MM.1S (cell line): ENCODE results near the gene BRME1.

ENCODE experiments used
- DNase-seq: peaks from one replicate; pipeline ENCODE4 v3.0.0-alpha.2; 2015
- H2AFZ ChIP-seq: fragments of 300-600 bp; sonication (generic); 2 replicates; pipeline ENCODE4 v1.6.0; 2016; ENCODE audit warnings: antibody characterized with exemption, low read length
- H3F3A ChIP-seq: fragments of 300-600 bp; sonication (generic); 2 replicates; pipeline ENCODE4 v1.6.1; 2016; ENCODE audit warnings: mild to moderate bottlenecking, antibody characterized with exemption, low read length, moderate library complexity, mixed read lengths; ENCODE audit not compliant: insufficient read depth
- H3K27ac ChIP-seq: fragments of 300-600 bp; sonication (generic); 2 replicates; pipeline ENCODE4 v1.5.1; 2016; ENCODE audit warnings: mild to moderate bottlenecking, low read length
- H3K27me3 ChIP-seq: fragments of 300-600 bp; sonication (generic); replicated peaks from 2 replicates; pipeline ENCODE4 v1.6.0; 2016; ENCODE audit warnings: low read length; ENCODE audit not compliant: insufficient read depth
- H3K36me3 ChIP-seq: fragments of 300-600 bp; sonication (generic); replicated peaks from 2 replicates; pipeline ENCODE4 v1.6.1; 2016; ENCODE audit warnings: mild to moderate bottlenecking, low read length, mixed read lengths; ENCODE audit not compliant: insufficient read depth
- H3K4me1 ChIP-seq: fragments of 300-600 bp; sonication (generic); 2 replicates; pipeline ENCODE4 v1.6.1; 2016; ENCODE audit warnings: low read length, mixed read lengths
- H3K4me2 ChIP-seq: fragments of 300-600 bp; sonication (generic); 2 replicates; pipeline ENCODE4 v1.6.0; 2016; ENCODE audit warnings: low read depth, low read length
- H3K4me3 ChIP-seq: fragments of 300-600 bp; sonication (generic); 2 replicates; pipeline ENCODE4 v1.5.1; 2016; ENCODE audit warnings: low read length, mixed read lengths
- H3K79me2 ChIP-seq: fragments of 300-600 bp; sonication (generic); 2 replicates; pipeline ENCODE4 v1.6.1; 2016; ENCODE audit warnings: mixed run types, low read length, mixed read lengths
- H3K9ac ChIP-seq: fragments of 300-600 bp; sonication (generic); 2 replicates; pipeline ENCODE4 v1.6.1; 2016; ENCODE audit warnings: low read length, mixed read lengths
- H3K9me2 ChIP-seq: fragments of 300-600 bp; sonication (generic); replicated peaks from 2 replicates; pipeline ENCODE4 v1.6.1; 2016; ENCODE audit warnings: mild to moderate bottlenecking, low read length, mixed read lengths; ENCODE audit not compliant: insufficient read depth
- H3K9me3 ChIP-seq: fragments of 300-600 bp; sonication (generic); replicated peaks from 2 replicates; pipeline ENCODE4 v1.6.1; 2016; ENCODE audit warnings: mild to moderate bottlenecking, low read length, mixed read lengths; ENCODE audit not compliant: insufficient read depth
- H4K20me1 ChIP-seq: fragments of 300-600 bp; sonication (generic); 2 replicates; pipeline ENCODE4 v1.6.1; 2016; ENCODE audit warnings: mild to moderate bottlenecking, low read length, moderate library complexity, mixed read lengths; ENCODE audit not compliant: insufficient read depth
- CTCF ChIP-seq: fragments of 300-600 bp; sonication (generic); IDR thresholded peaks from 2 replicates; pipeline ENCODE4 v1.5.1; 2016; ENCODE audit warnings: antibody characterized with exemption, low read length, mixed read lengths
- EZH2 ChIP-seq: fragments of 300-600 bp; sonication (generic); optimal IDR thresholded peaks from 2 replicates; pipeline ENCODE3; 2017; ENCODE audit warnings: low read depth, mild to moderate bottlenecking, antibody characterized with exemption, low read length, mixed read lengths
- EZH2phosphoT487 ChIP-seq: fragments of 300-600 bp; sonication (generic); IDR thresholded peaks from 2 replicates; pipeline ENCODE4 v1.6.1; 2018; ENCODE audit warnings: antibody characterized with exemption, low read length

Gene BRME1

GRCh38 chr19:13930402-13930801, 24.5 kb upstream of the BRME1 start:
- no peak overlapping the region for H3K9ac ChIP-seq
- H3K9me3 ChIP-seq: no peaks in the 10 kb centered on the region
- H3K4me3 ChIP-seq: no peak overlapping the region
- no peaks in the 10 kb centered on the region for H3K79me2 ChIP-seq
- no peaks in the 10 kb centered on the region for H3K4me1 ChIP-seq
- H3K9me2 ChIP-seq: no peaks in the 10 kb centered on the region
- no peaks in the 10 kb centered on the region for H3K27me3 ChIP-seq
- no peaks in the 10 kb centered on the region for H3F3A ChIP-seq
- TF ChIP-seq CTCF (no peak), EZH2 (no peak), EZH2phosphoT487 (no peak)
- no peaks in the 10 kb centered on the region for H4K20me1 ChIP-seq
- H3K27ac ChIP-seq: no peak overlapping the region
- no peaks in the 10 kb centered on the region for H3K36me3 ChIP-seq
- no peak for DNase-seq
- no peak overlapping the region for H3K4me2 ChIP-seq
- H2AFZ ChIP-seq: no peak overlapping the region

- Histone ChIP-seq H3K27ac (no peak overlapping the region), H3K9ac (no peak overlapping the region)
- TF ChIP-seq CTCF (no peak), EZH2phosphoT487 (no peak)
Measured at GRCh38 chr19:13929956-13930355, 24.0 kb upstream of the BRME1 start.

GRCh38 chr19:13929340-13929739, 23.4 kb upstream of the BRME1 start:
- Histone ChIP-seq H3K79me2 (no peaks in the 10 kb centered on the region), H3K4me2 (no peak overlapping the region), H3K9me3 (no peaks in the 10 kb centered on the region), H3K9ac (no peak overlapping the region), H3K4me1 (no peaks in the 10 kb centered on the region), H2AFZ (no peak overlapping the region), H3K27me3 (no peaks in the 10 kb centered on the region), H3K36me3 (no peaks in the 10 kb centered on the region), H3K27ac (no peak overlapping the region), H3K9me2 (no peaks in the 10 kb centered on the region), H3F3A (no peaks in the 10 kb centered on the region), H4K20me1 (no peaks in the 10 kb centered on the region), H3K4me3 (no peak overlapping the region)
- TF ChIP-seq EZH2phosphoT487: no peak
- no peak for TF ChIP-seq CTCF
- no peak for TF ChIP-seq EZH2
- DNase-seq: no peak

More at GRCh38 chr19:13929956-13930355, 24.0 kb upstream of the BRME1 start:
- no peaks in the 10 kb centered on the region for H3K27me3 ChIP-seq
- no peak overlapping the region for H3K4me2 ChIP-seq
- no peaks in the 10 kb centered on the region for H3K9me3 ChIP-seq
- no peaks in the 10 kb centered on the region for H3F3A ChIP-seq
- DNase-seq: no peak
- no peaks in the 10 kb centered on the region for H4K20me1 ChIP-seq
- H3K4me3 ChIP-seq: no peak overlapping the region
- no peak overlapping the region for H2AFZ ChIP-seq
- no peaks in the 10 kb centered on the region for H3K36me3 ChIP-seq
- no peaks in the 10 kb centered on the region for H3K9me2 ChIP-seq
- no peaks in the 10 kb centered on the region for H3K79me2 ChIP-seq
- no peaks in the 10 kb centered on the region for H3K4me1 ChIP-seq

- no peaks in the 10 kb centered on the region for H3K36me3 ChIP-seq
- no peaks in the 10 kb centered on the region for H3K9me3 ChIP-seq
- no peak overlapping the region for H3K9ac ChIP-seq
- H4K20me1 ChIP-seq: no peaks in the 10 kb centered on the region
- H3K4me3 ChIP-seq: no peak overlapping the region
- no peaks in the 10 kb centered on the region for H3K27me3 ChIP-seq
- no peak overlapping the region for H2AFZ ChIP-seq
- no peak for DNase-seq
- H3K4me2 ChIP-seq: no peak overlapping the region
- no peaks in the 10 kb centered on the region for H3K4me1 ChIP-seq
- no peaks in the 10 kb centered on the region for H3F3A ChIP-seq
- TF ChIP-seq EZH2phosphoT487 (no peak), EZH2 (no peak), CTCF (no peak)
- H3K79me2 ChIP-seq: no peaks in the 10 kb centered on the region
- no peak overlapping the region for H3K27ac ChIP-seq
- no peaks in the 10 kb centered on the region for H3K9me2 ChIP-seq
Measured at GRCh38 chr19:13926715-13927114, 20.8 kb upstream of the BRME1 start.
